Activated naive CD4-positive, alpha-beta T cell treated with anti-CD3 and anti-CD28 coated beads, Interleukin-2, amount 10 ng/mL, durations not matched to agents 7 days and 5 days (primary cell): Measurements from ENCODE around the gene RAB6B.

Experiments
- CTCF ChIA-PET: fragments of 350-600 bp; sonication (Branson Sonifier 250); formaldehyde crosslinking; loops from one replicate; lab custom pipeline; 2021; ENCODE audit warnings: antibody characterized with exemption; lab: Charles Lee
- DNase-seq: peaks from one replicate; pipeline ENCODE4 v3.0.0-alpha.2; 2020
- H3K27ac Mint-ChIP-seq: one replicate; pipeline ENCODE4 v1.8.0; 2021; ENCODE audit warnings: mild to moderate bottlenecking, moderate library complexity, mixed read lengths
- H3K27me3 Mint-ChIP-seq: one replicate; pipeline ENCODE4 v1.8.0; 2021; ENCODE audit warnings: mild to moderate bottlenecking, mixed read lengths
- H3K36me3 Mint-ChIP-seq: one replicate; pipeline ENCODE4 v1.8.0; 2021; ENCODE audit warnings: mixed read lengths
- H3K4me1 Mint-ChIP-seq: one replicate; pipeline ENCODE4 v1.8.0; 2021; ENCODE audit warnings: mixed read lengths
- H3K4me3 Mint-ChIP-seq: one replicate; pipeline ENCODE4 v1.8.0; 2021; ENCODE audit warnings: mild to moderate bottlenecking, moderate library complexity, mixed read lengths
- H3K9me3 Mint-ChIP-seq: one replicate; pipeline ENCODE4 v1.8.0; 2021; ENCODE audit warnings: mixed read lengths

RAB6B gene

GRCh38 chr3:133777807-133778568 is 117.7 kb downstream of the RAB6B start:
- Mint-ChIP-seq H3K36me3 (no peaks in the 10 kb centered on the region), H3K27ac (no peak overlapping the region), H3K4me3 (no peak overlapping the region), H3K4me1 (no peaks in the 10 kb centered on the region), H3K27me3 (peaks cover 17% of the 10 kb centered on the region), H3K9me3 (no peaks in the 10 kb centered on the region)
- CTCF ChIA-PET, result no interaction called here
- no peak for DNase-seq

- no peak overlapping the region for H3K4me3 Mint-ChIP-seq
- CTCF ChIA-PET, result interaction anchor here (1.0 kb wide), 1 partner anchor 12 kb away, joined by 3 read pairs; no protein-coding TSS in a partner anchor
- no peaks in the 10 kb centered on the region for H3K36me3 Mint-ChIP-seq
- no peak overlapping the region for H3K27ac Mint-ChIP-seq
- H3K4me1 Mint-ChIP-seq, result no peaks in the 10 kb centered on the region
- peaks cover 18% of the 10 kb centered on the region for H3K27me3 Mint-ChIP-seq
- DNase-seq, result no peak
- no peaks in the 10 kb centered on the region for H3K9me3 Mint-ChIP-seq
Observed at GRCh38 chr3:133776794-133777438, 118.8 kb downstream of the RAB6B start.

GRCh38 chr3:133775835-133776234 is 119.8 kb downstream of the RAB6B start:
- no peaks in the 10 kb centered on the region for H3K36me3 Mint-ChIP-seq
- H3K4me1 Mint-ChIP-seq, result no peaks in the 10 kb centered on the region
- no peak for DNase-seq
- H3K27me3 Mint-ChIP-seq, result peaks cover 21% of the 10 kb centered on the region
- no peak overlapping the region for H3K27ac Mint-ChIP-seq
- H3K4me3 Mint-ChIP-seq, result no peak overlapping the region
- CTCF ChIA-PET, result no interaction called here
- no peaks in the 10 kb centered on the region for H3K9me3 Mint-ChIP-seq

- Mint-ChIP-seq H3K4me1 (no peaks in the 10 kb centered on the region), H3K27ac (no peak overlapping the region), H3K27me3 (peaks cover 21% of the 10 kb centered on the region), H3K36me3 (no peaks in the 10 kb centered on the region), H3K9me3 (no peaks in the 10 kb centered on the region), H3K4me3 (no peak overlapping the region)
- no peak for DNase-seq
- CTCF ChIA-PET, result no interaction called here
Observed at GRCh38 chr3:133775309-133775708, 120.4 kb downstream of the RAB6B start.
